ENCODE results near the gene ARL4A. TPM values are rescaled to one million over a fixed set of nuclear protein-coding genes. Genes with fewer than 3 reads are reported as not detected.

The ARL4A gene
- total and polyA plus RNA-seq, 2 of the 13 experiments (the other 11 are each of a cell fraction or from before 2014, with no cell fraction given): 10.8 to 25.6 TPM

DNA sequence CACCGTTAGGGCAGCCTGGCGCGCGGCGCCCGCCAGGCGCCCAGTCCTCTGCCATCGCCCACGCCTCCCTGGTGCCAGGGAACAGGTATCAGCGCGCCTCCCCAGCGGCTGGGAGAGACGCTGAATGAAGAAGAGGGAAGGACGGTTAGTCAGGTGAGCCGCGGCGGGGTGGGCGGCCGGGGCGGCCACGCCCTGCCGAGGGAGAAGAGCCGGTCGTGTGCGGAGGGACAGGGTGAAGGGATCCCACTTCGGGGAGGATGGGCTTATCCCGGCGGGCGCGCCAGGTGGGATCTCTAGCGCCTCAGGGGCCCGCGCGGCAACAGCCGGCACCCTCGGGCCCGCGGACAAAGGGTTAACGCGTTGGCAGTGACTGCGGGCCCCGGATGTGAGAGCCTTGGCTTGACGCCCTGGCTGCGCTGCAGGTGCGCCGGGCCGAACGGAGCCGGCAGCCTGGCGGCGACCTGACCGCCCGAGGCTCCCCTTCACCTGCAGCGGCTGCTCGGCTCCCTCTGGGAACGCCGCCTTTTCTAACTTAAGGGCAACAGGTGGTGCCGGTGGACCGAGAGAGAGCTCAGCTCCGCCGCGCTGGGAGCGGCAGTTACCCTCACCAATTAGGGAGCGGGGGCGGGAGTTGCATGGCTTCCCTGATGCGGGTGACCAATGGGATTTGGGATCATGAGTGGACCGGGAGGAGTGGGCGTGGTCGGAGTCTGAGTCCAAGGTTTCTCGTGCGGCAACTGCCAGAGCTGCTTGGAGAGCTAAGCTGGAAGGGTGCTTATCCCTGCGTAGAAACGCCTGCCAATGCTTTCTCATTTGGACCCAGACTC, at the start of gene ARL4A (continued):
- TF ChIP-seq, protein P1, sequence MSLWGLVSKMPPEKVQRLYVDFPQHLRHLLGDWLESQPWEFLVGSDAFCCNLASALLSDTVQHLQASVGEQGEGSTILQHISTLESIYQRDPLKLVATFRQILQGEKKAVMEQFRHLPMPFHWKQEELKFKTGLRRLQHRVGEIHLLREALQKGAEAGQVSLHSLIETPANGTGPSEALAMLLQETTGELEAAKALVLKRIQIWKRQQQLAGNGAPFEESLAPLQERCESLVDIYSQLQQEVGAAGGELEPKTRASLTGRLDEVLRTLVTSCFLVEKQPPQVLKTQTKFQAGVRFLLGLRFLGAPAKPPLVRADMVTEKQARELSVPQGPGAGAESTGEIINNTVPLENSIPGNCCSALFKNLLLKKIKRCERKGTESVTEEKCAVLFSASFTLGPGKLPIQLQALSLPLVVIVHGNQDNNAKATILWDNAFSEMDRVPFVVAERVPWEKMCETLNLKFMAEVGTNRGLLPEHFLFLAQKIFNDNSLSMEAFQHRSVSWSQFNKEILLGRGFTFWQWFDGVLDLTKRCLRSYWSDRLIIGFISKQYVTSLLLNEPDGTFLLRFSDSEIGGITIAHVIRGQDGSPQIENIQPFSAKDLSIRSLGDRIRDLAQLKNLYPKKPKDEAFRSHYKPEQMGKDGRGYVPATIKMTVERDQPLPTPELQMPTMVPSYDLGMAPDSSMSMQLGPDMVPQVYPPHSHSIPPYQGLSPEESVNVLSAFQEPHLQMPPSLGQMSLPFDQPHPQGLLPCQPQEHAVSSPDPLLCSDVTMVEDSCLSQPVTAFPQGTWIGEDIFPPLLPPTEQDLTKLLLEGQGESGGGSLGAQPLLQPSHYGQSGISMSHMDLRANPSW (CRISPR knock-in tag; IDR thresholded peaks at IDR 0.05; ENCODE audit: borderline replicate concordance): peak; percentile 89; the same call in 1 of the 2 replicates
- TF ChIP-seq HNRNPK (IDR thresholded peaks at IDR 0.05; ENCODE audit: low read depth, low read length, poor library complexity, severe bottlenecking) (peak; percentile 72), MIER2 (CRISPR knock-in tag; IDR thresholded peaks at IDR 0.05) (peak; percentile 52; the same call in 1 of the 2 replicates), ZMAT5 (CRISPR knock-in tag; IDR thresholded peaks at IDR 0.05; ENCODE audit: borderline replicate concordance, low read depth) (no peak), HIVEP1 (CRISPR knock-in tag; IDR thresholded peaks at IDR 0.05) (0 out of 2 replicates have a peak, but pooled peaks have one; percentile 2), HOXA5 (CRISPR knock-in tag; IDR thresholded peaks at IDR 0.05) (no peak), GATAD1 (CRISPR knock-in tag; IDR thresholded peaks at IDR 0.05) (no peak), POLR2AphosphoS5 (IDR thresholded peaks at IDR 0.05; ENCODE audit: low read depth, low read length) (peak; percentile 97), NR3C1 (CRISPR knock-in tag; IDR thresholded peaks at IDR 0.05) (no peak), MYPOP (CRISPR knock-in tag; IDR thresholded peaks at IDR 0.05) (peak; percentile 13; the same call in 1 of the 2 replicates), ZNF367 (CRISPR knock-in tag; IDR thresholded peaks at IDR 0.05; ENCODE audit: borderline replicate concordance) (0 out of 2 replicates have a peak, but pooled peaks have one; percentile 59), ZNF780A (CRISPR knock-in tag; IDR thresholded peaks at IDR 0.05) (peak; percentile 79; the same call in 1 of the 2 replicates), GATAD2A (CRISPR knock-in tag; IDR thresholded peaks at IDR 0.05) (peak; percentile 40), HES4 (CRISPR knock-in tag; IDR thresholded peaks at IDR 0.05; ENCODE audit: borderline replicate concordance) (peak; percentile 54; the same call in 1 of the 2 replicates), ZNF607 (CRISPR knock-in tag; IDR thresholded peaks at IDR 0.05; ENCODE audit: borderline replicate concordance) (no peak), CCDC6 (CRISPR knock-in tag; IDR thresholded peaks at IDR 0.05) (peak; percentile 74; the same call in 1 of the 2 replicates)
- TF ChIP-seq, protein P2, sequence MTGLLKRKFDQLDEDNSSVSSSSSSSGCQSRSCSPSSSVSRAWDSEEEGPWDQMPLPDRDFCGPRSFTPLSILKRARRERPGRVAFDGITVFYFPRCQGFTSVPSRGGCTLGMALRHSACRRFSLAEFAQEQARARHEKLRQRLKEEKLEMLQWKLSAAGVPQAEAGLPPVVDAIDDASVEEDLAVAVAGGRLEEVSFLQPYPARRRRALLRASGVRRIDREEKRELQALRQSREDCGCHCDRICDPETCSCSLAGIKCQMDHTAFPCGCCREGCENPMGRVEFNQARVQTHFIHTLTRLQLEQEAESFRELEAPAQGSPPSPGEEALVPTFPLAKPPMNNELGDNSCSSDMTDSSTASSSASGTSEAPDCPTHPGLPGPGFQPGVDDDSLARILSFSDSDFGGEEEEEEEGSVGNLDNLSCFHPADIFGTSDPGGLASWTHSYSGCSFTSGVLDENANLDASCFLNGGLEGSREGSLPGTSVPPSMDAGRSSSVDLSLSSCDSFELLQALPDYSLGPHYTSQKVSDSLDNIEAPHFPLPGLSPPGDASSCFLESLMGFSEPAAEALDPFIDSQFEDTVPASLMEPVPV (CRISPR knock-in tag; IDR thresholded peaks at IDR 0.05): no peak
- TF ChIP-seq, protein P3, sequence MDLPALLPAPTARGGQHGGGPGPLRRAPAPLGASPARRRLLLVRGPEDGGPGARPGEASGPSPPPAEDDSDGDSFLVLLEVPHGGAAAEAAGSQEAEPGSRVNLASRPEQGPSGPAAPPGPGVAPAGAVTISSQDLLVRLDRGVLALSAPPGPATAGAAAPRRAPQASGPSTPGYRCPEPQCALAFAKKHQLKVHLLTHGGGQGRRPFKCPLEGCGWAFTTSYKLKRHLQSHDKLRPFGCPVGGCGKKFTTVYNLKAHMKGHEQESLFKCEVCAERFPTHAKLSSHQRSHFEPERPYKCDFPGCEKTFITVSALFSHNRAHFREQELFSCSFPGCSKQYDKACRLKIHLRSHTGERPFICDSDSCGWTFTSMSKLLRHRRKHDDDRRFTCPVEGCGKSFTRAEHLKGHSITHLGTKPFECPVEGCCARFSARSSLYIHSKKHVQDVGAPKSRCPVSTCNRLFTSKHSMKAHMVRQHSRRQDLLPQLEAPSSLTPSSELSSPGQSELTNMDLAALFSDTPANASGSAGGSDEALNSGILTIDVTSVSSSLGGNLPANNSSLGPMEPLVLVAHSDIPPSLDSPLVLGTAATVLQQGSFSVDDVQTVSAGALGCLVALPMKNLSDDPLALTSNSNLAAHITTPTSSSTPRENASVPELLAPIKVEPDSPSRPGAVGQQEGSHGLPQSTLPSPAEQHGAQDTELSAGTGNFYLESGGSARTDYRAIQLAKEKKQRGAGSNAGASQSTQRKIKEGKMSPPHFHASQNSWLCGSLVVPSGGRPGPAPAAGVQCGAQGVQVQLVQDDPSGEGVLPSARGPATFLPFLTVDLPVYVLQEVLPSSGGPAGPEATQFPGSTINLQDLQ (CRISPR knock-in tag; IDR thresholded peaks at IDR 0.05): 0 out of 2 replicates have a peak, but pooled peaks have one; percentile 53

Measured in HepG2 (cell line).